ENCODE results near the gene PCDHB3.

GRCh38 chr5:141150224-141150992, 50.1 kb downstream of the PCDHB3 start:
- no peak for TF ChIP-seq CTCF (IDR thresholded peaks at IDR 0.05)
- TF ChIP-seq ZFX (IDR thresholded peaks at IDR 0.05; ENCODE audit: borderline replicate concordance): no peak
